ENCODE measurements around the gene PACC1. TPM values are rescaled to one million over a fixed set of nuclear protein-coding genes. Genes with fewer than 3 reads are reported as not detected.
A peak's percentile ranks its signal among the peaks of the same experiment; 100 is the strongest.

The PACC1 gene
- total RNA-seq, 5 donors from 2014 or later (not counting 1 experiment from before 2014, with no cell fraction given), result 5.5 to 16.4 (median 11.1) TPM

- POLR2A ChIA-PET, result interaction anchor here in 1 of 2 donors (0.5 kb wide), 1 partner anchor 340 kb away, joined by 9 read pairs; no protein-coding TSS in a partner anchor
- DNase-seq, result peak in 9 of 35 experiments; percentile 6 to 25 (median 12)
- peak overlapping the region in 1 of 2 donors; percentile 52 for H3K27ac Mint-ChIP-seq
Measured at GRCh38 chr1:212458817-212459216, 44.1 kb upstream of the PACC1 start.

GRCh38 chr1:212457740-212458338, 43.2 kb upstream of the PACC1 start:
- H3K9me3 Mint-ChIP-seq, result no peaks in the 10 kb centered on the region
- no peaks in the 10 kb centered on the region for H3K9me3 ChIP-seq
- H3K36me3 ChIP-seq (ENCODE audit: control insufficient read depth in 2 of 2, extremely low read depth in 1 of 2, insufficient read depth in 1 of 2, low read length in 1 of 2), result no peaks in the 10 kb centered on the region
- ChIA-PET CTCF (interaction anchor here (0.5 to 5.1 kb wide), 23 partner anchors 17 to 1835 kb away, joined by 3 to 133 read pairs (median 5); partner anchors contain the start of genes INTS7 (in 2 of the 2) and DTL (in 1 of the 2)), POLR2A (interaction anchor here in 1 of 2 donors (0.6 kb wide), 1 partner anchor 347 kb away, joined by 3 read pairs; no protein-coding TSS in a partner anchor)
- H3K27me3 ChIP-seq (replicated peaks in 1 of 2; ENCODE audit: control insufficient read depth in 2 of 2, extremely low read depth in 1 of 2, insufficient read depth in 2 of 2, low read length in 1 of 2), result peaks cover 0 to 3% of the 10 kb centered on the region in 2 experiments
- peaks cover 0 to 5% of the 10 kb centered on the region in 2 experiments for H3K4me1 ChIP-seq (ENCODE audit: control insufficient read depth in 1 of 2, extremely low read depth in 1 of 2, insufficient read depth in 2 of 2, low read length in 2 of 2)
- no peak overlapping the region for H3K4me3 ChIP-seq (ENCODE audit: control insufficient read depth in 1 of 2, extremely low read depth in 1 of 2, low read length in 1 of 2)
- H3K4me3 Mint-ChIP-seq, result no peak overlapping the region
- no peak overlapping the region for H3K27ac Mint-ChIP-seq
- 32% methylated on average over 5 of the region's 8 CpGs for WGBS (ENCODE audit: insufficient coverage)
- no peak for ATAC-seq (replicated peaks in 1 of 4)
- DNase-seq, result peak in 28 of 35 experiments; percentile 5 to 65 (median 34)
- H3K27me3 Mint-ChIP-seq, result no peaks in the 10 kb centered on the region
- no peak overlapping the region for H3K27ac ChIP-seq (ENCODE audit: low read length)
- H3K36me3 Mint-ChIP-seq, result no peaks in the 10 kb centered on the region
- peaks cover 0 to 4% (median 0%) of the 10 kb centered on the region in 3 donors for H3K4me1 Mint-ChIP-seq

More at GRCh38 chr1:212458817-212459216, 44.1 kb upstream of the PACC1 start:
- no peak overlapping the region for H3K4me3 ChIP-seq (ENCODE audit: control insufficient read depth in 1 of 2, extremely low read depth in 1 of 2, low read length in 1 of 2)
- H3K36me3 ChIP-seq (ENCODE audit: control insufficient read depth in 2 of 2, extremely low read depth in 1 of 2, insufficient read depth in 1 of 2, low read length in 1 of 2), result no peaks in the 10 kb centered on the region
- Mint-ChIP-seq H3K36me3 (no peaks in the 10 kb centered on the region), H3K4me1 (peaks cover 0 to 4% (median 0%) of the 10 kb centered on the region in 3 donors), H3K9me3 (no peaks in the 10 kb centered on the region), H3K27me3 (no peaks in the 10 kb centered on the region), H3K4me3 (no peak overlapping the region)
- no peak overlapping the region for H3K27ac ChIP-seq (ENCODE audit: low read length)
- CTCF ChIA-PET, result interaction anchor here (0.5 to 5.1 kb wide), 8 partner anchors 18 to 771 kb away, joined by 3 to 133 read pairs (median 4); no protein-coding TSS in a partner anchor
- 0% methylated on average over 1 of the region's 1 CpG for WGBS (ENCODE audit: insufficient coverage)
- H3K4me1 ChIP-seq (ENCODE audit: control insufficient read depth in 1 of 2, extremely low read depth in 1 of 2, insufficient read depth in 2 of 2, low read length in 2 of 2), result peaks cover 0 to 5% of the 10 kb centered on the region in 2 experiments
- no peaks in the 10 kb centered on the region for H3K9me3 ChIP-seq
- peaks cover 0 to 6% of the 10 kb centered on the region in 2 experiments for H3K27me3 ChIP-seq (replicated peaks in 1 of 2; ENCODE audit: control insufficient read depth in 2 of 2, extremely low read depth in 1 of 2, insufficient read depth in 2 of 2, low read length in 1 of 2)
- peak in 3 of 4 experiments; percentile 32 to 55 (median 44) for ATAC-seq (replicated peaks in 1 of 4)

DNA sequence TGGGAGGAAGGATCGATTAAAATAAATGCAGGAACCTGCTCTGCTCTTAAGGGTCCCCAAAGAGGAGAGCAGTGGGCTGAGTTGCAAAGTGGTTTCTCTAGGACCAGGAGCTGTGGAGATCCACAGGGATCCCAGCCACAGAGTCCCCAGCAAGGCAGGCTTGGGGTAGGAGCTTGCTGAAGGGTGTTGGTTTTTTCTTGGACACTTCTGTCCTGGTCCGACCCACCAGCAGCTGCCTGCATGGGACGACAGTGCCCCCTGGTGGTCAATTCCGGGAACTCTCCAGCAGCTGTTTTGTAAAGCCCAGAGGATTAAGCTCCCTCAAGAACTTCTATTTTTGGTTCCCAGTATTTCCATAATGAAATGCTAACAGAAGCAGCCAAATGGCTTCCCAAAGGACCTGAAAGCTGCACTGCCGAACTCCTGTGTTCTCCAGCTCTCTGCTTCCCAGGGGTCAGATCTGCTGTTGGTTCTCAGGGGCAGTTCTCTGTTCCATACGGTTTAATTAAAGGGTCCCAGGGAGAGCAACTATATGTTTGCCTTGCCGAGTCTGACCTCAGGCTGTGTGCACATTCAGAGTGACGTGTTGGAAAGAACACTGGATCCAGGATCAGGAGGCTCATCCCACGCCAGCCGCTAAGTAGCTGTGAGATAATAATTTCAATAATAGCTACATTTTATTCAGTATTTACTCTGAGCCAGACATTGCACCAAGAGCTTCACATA, 41.3 kb upstream of the PACC1 start:
- Histone ChIP-seq H3K9me3 (no peaks in the 10 kb centered on the region), H3K27ac (ENCODE audit: low read length) (no peak overlapping the region), H3K27me3 (replicated peaks in 1 of 2; ENCODE audit: control insufficient read depth in 2 of 2, extremely low read depth in 1 of 2, insufficient read depth in 2 of 2, low read length in 1 of 2) (peaks cover 0 to 3% of the 10 kb centered on the region in 2 experiments), H3K4me1 (ENCODE audit: control insufficient read depth in 1 of 2, extremely low read depth in 1 of 2, insufficient read depth in 2 of 2, low read length in 2 of 2) (peaks cover 0 to 5% of the 10 kb centered on the region in 2 experiments), H3K36me3 (ENCODE audit: control insufficient read depth in 2 of 2, extremely low read depth in 1 of 2, insufficient read depth in 1 of 2, low read length in 1 of 2) (no peaks in the 10 kb centered on the region), H3K4me3 (ENCODE audit: control insufficient read depth in 1 of 2, extremely low read depth in 1 of 2, low read length in 1 of 2) (no peak overlapping the region)
- CTCF ChIA-PET, result interaction anchor here (0.5 to 5.1 kb wide), 89 partner anchors 8 to 1870 kb away, joined by 3 to 133 read pairs (median 4); partner anchors contain the start of genes DTL (in 2 of the 2), INTS7 (in 2 of the 2), NEK2 (in 1 of the 2) and NENF (in 1 of the 2)
- H3K27ac Mint-ChIP-seq, result no peak overlapping the region
- no peaks in the 10 kb centered on the region for H3K27me3 Mint-ChIP-seq
- H3K36me3 Mint-ChIP-seq, result no peaks in the 10 kb centered on the region
- ATAC-seq (replicated peaks in 1 of 4) (peak; percentile 65 to 75 (median 74)), DNase-seq (peak; percentile 33 to 86 (median 72))
- POLR2A ChIA-PET, result interaction anchor here in 1 of 2 donors (0.9 kb wide), 1 partner anchor 779 kb away, joined by 3 read pairs; no protein-coding TSS in a partner anchor
- H3K4me3 Mint-ChIP-seq, result no peak overlapping the region
- WGBS (ENCODE audit: insufficient coverage), result 47% methylated on average over 4 of the region's 10 CpGs
- no peaks in the 10 kb centered on the region for H3K9me3 Mint-ChIP-seq
- peaks cover 0 to 4% (median 0%) of the 10 kb centered on the region in 3 donors for H3K4me1 Mint-ChIP-seq

- peaks cover 0 to 4% (median 0%) of the 10 kb centered on the region in 3 donors for H3K4me1 Mint-ChIP-seq
- H3K27me3 Mint-ChIP-seq, result no peaks in the 10 kb centered on the region
- 90% methylated on average over 1 of the region's 2 CpGs for WGBS (ENCODE audit: insufficient coverage)
- CTCF ChIA-PET, result interaction anchor here (0.5 to 5.1 kb wide), 70 partner anchors 9 to 1869 kb away, joined by 3 to 133 read pairs (median 4); partner anchors contain the start of genes DTL (in 2 of the 2), INTS7 (in 2 of the 2), NEK2 (in 1 of the 2) and NENF (in 1 of the 2)
- Histone ChIP-seq H3K4me3 (ENCODE audit: control insufficient read depth in 1 of 2, extremely low read depth in 1 of 2, low read length in 1 of 2) (no peak overlapping the region), H3K9me3 (no peaks in the 10 kb centered on the region), H3K27me3 (replicated peaks in 1 of 2; ENCODE audit: control insufficient read depth in 2 of 2, extremely low read depth in 1 of 2, insufficient read depth in 2 of 2, low read length in 1 of 2) (peaks cover 0 to 3% of the 10 kb centered on the region in 2 experiments), H3K27ac (ENCODE audit: low read length) (no peak overlapping the region), H3K36me3 (ENCODE audit: control insufficient read depth in 2 of 2, extremely low read depth in 1 of 2, insufficient read depth in 1 of 2, low read length in 1 of 2) (no peaks in the 10 kb centered on the region), H3K4me1 (ENCODE audit: control insufficient read depth in 1 of 2, extremely low read depth in 1 of 2, insufficient read depth in 2 of 2, low read length in 2 of 2) (peaks cover 0 to 5% of the 10 kb centered on the region in 2 experiments)
- ATAC-seq (replicated peaks in 1 of 4) (no peak), DNase-seq (no peak)
- H3K4me3 Mint-ChIP-seq, result no peak overlapping the region
- H3K9me3 Mint-ChIP-seq, result no peaks in the 10 kb centered on the region
- no peaks in the 10 kb centered on the region for H3K36me3 Mint-ChIP-seq
- H3K27ac Mint-ChIP-seq, result no peak overlapping the region
- POLR2A ChIA-PET, result interaction anchor here in 1 of 2 donors (0.9 kb wide), 1 partner anchor 779 kb away, joined by 3 read pairs; no protein-coding TSS in a partner anchor
Measured at GRCh38 chr1:212455401-212455800, 40.7 kb upstream of the PACC1 start.

DNA sequence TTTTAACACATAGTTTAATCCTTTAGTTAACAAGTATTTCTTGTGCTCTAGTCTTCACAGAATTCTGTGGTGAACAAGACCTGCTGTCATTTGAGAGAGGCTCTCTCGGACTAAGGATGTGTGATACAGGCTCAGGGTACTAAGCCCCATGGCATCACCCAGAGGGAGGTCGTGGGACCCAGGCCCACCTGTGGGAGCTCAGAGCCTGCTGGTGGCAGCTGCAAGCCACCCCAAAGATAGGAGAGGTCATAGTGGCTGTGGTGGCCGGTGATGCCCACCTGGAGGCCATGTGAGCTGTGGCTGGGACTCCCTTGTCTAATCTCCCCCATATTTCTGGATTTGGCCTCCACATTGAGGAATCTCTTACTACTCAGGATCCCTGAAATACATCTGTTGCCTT, 40.1 kb upstream of the PACC1 start:
- ChIA-PET CTCF (interaction anchor here (0.7 to 5.1 kb wide), 22 partner anchors 16 to 774 kb away, joined by 3 to 133 read pairs (median 6); partner anchors contain the start of genes DTL (in 1 of the 2), INTS7 (in 1 of the 2), NENF (in 1 of the 2) and PACC1 (in 1 of the 2)), POLR2A (no interaction called here)
- Mint-ChIP-seq H3K9me3 (no peaks in the 10 kb centered on the region), H3K36me3 (no peaks in the 10 kb centered on the region), H3K27me3 (no peaks in the 10 kb centered on the region), H3K4me3 (no peak overlapping the region), H3K4me1 (peaks cover 0 to 4% (median 0%) of the 10 kb centered on the region in 3 donors), H3K27ac (no peak overlapping the region)
- Histone ChIP-seq H3K36me3 (ENCODE audit: control insufficient read depth in 2 of 2, extremely low read depth in 1 of 2, insufficient read depth in 1 of 2, low read length in 1 of 2) (no peaks in the 10 kb centered on the region), H3K27ac (ENCODE audit: low read length) (no peak overlapping the region), H3K4me3 (ENCODE audit: control insufficient read depth in 1 of 2, extremely low read depth in 1 of 2, low read length in 1 of 2) (no peak overlapping the region), H3K9me3 (no peaks in the 10 kb centered on the region), H3K4me1 (ENCODE audit: control insufficient read depth in 1 of 2, extremely low read depth in 1 of 2, insufficient read depth in 2 of 2, low read length in 2 of 2) (peaks cover 0 to 5% of the 10 kb centered on the region in 2 experiments), H3K27me3 (replicated peaks in 1 of 2; ENCODE audit: control insufficient read depth in 2 of 2, extremely low read depth in 1 of 2, insufficient read depth in 2 of 2, low read length in 1 of 2) (peaks cover 0 to 3% of the 10 kb centered on the region in 2 experiments)
- 86% methylated on average over 1 of the region's 3 CpGs for WGBS (ENCODE audit: insufficient coverage)
- no peak for DNase-seq
- no peak for ATAC-seq (replicated peaks in 1 of 4)

Measured in T-cell (primary cell).